NB4 (cell line): Measurements from ENCODE around the gene SGCD.

ENCODE experiments used
- DNase-seq: peaks from one replicate; pipeline ENCODE4 v3.0.0; 2010; ENCODE audit warnings: low read depth
- H3K4me3 ChIP-seq: one replicate; pipeline ENCODE4 v1.5.1; 2011; ENCODE audit warnings: mild to moderate bottlenecking, low read depth, low read length, moderate library complexity
- CTCF ChIP-seq: IDR thresholded peaks from one replicate; pipeline ENCODE4 v1.5.1; 2012; ENCODE audit warnings: low read depth, low read length
- MAX ChIP-seq: IDR thresholded peaks from 2 replicates; pipeline ENCODE4 v1.6.1; 2011; ENCODE audit warnings: low read depth, low read length
- MYC ChIP-seq: IDR thresholded peaks from 2 replicates; pipeline ENCODE4 v1.6.1; 2011; ENCODE audit warnings: low read depth, low read length
- POLR2A ChIP-seq: IDR thresholded peaks from 2 replicates; pipeline ENCODE4 v1.6.1; 2011; ENCODE audit warnings: mild to moderate bottlenecking; ENCODE audit not compliant: insufficient read length; ENCODE audit errors: extremely low read depth

Gene SGCD

GRCh38 chr5:156354571-156354970, 27.6 kb downstream of the SGCD start:
- no peak overlapping the region for H3K4me3 ChIP-seq
- TF ChIP-seq MAX = no peak

GRCh38 chr5:156356238-156356637, 29.3 kb downstream of the SGCD start:
- no peak overlapping the region for H3K4me3 ChIP-seq
- TF ChIP-seq MYC = no peak
- no peak for TF ChIP-seq MAX
- no peak for TF ChIP-seq POLR2A
- TF ChIP-seq CTCF = no peak
- DNase-seq = no peak

More at GRCh38 chr5:156354571-156354970, 27.6 kb downstream of the SGCD start:
- peak; percentile 2 for DNase-seq

- DNase-seq = no peak
- no peak overlapping the region for H3K4me3 ChIP-seq
- TF ChIP-seq CTCF = no peak
- no peak for TF ChIP-seq MYC
- TF ChIP-seq POLR2A = no peak
- TF ChIP-seq MAX = no peak
Observed at GRCh38 chr5:156359476-156359875, 32.5 kb downstream of the SGCD start.

GRCh38 chr5:156361436-156362109, 34.6 kb downstream of the SGCD start:
- TF ChIP-seq MYC = no peak
- TF ChIP-seq POLR2A = no peak
- no peak for TF ChIP-seq CTCF
- TF ChIP-seq MAX = no peak
- H3K4me3 ChIP-seq = no peak overlapping the region
- no peak for DNase-seq

- TF ChIP-seq CTCF = no peak
- no peak for TF ChIP-seq POLR2A
- no peak for TF ChIP-seq MYC
- no peak for TF ChIP-seq MAX
- no peak for DNase-seq
- H3K4me3 ChIP-seq = no peak overlapping the region
Observed at GRCh38 chr5:156363861-156364260, 36.9 kb downstream of the SGCD start.

- H3K4me3 ChIP-seq = no peak overlapping the region
- no peak for TF ChIP-seq CTCF
- no peak for TF ChIP-seq MAX
- no peak for TF ChIP-seq POLR2A
- TF ChIP-seq MYC = no peak
- DNase-seq = no peak
Observed at GRCh38 chr5:156366521-156366920, 39.6 kb downstream of the SGCD start.
